HepG2 (cell line): ENCODE measurements around the gene SVOP. TPM values are rescaled to one million over a fixed set of nuclear protein-coding genes. Genes with fewer than 3 reads are reported as not detected.

Source experiments
- FOXA3 ChIP-seq: IDR thresholded peaks from 2 replicates; pipeline ENCODE4 v1.6.1; 2016; ENCODE audit warnings: missing genetic modification reagents, missing compliant biosample characterization
- GPBP1L1 ChIP-seq: sonication (generic); formaldehyde crosslinking; IDR thresholded peaks from 2 replicates; pipeline ENCODE4 v1.5.0; 2020; ENCODE audit warnings: mild to moderate bottlenecking, missing genetic modification reagents
- GTF2F1 ChIP-seq: fragments of 150-350 bp; IDR thresholded peaks from 2 replicates; pipeline ENCODE4 v1.6.1; 2014; ENCODE audit warnings: low read length
- HDAC6 ChIP-seq: fragments of 200-600 bp; sonication (generic); IDR thresholded peaks from 2 replicates; pipeline ENCODE4 v1.7.0; 2017; ENCODE audit warnings: mild to moderate bottlenecking, antibody characterized with exemption, low read length, low read depth
- HMG20A ChIP-seq: IDR thresholded peaks from 2 replicates; pipeline ENCODE4 v1.6.1; 2016; ENCODE audit warnings: borderline replicate concordance
- KDM1A ChIP-seq: IDR thresholded peaks from 2 replicates; pipeline ENCODE4 v1.6.1; 2016; ENCODE audit warnings: missing compliant biosample characterization
- KDM4B ChIP-seq: sonication (generic); formaldehyde crosslinking; IDR thresholded peaks from 2 replicates; pipeline ENCODE4 v1.4.0; 2020; ENCODE audit warnings: missing genetic modification reagents
- KDM6A ChIP-seq: IDR thresholded peaks from 2 replicates; pipeline ENCODE4 v1.6.1; 2016; ENCODE audit warnings: low read depth
- NKX3-1 ChIP-seq: sonication (generic); formaldehyde crosslinking; IDR thresholded peaks from 2 replicates; pipeline ENCODE4 v1.5.0; 2020; ENCODE audit warnings: missing genetic modification reagents
- PAX8 ChIP-seq: sonication (generic); formaldehyde crosslinking; IDR thresholded peaks from 2 replicates; pipeline ENCODE4 v1.8.0; 2022; ENCODE audit warnings: mild to moderate bottlenecking, missing genetic modification reagents, borderline replicate concordance
- RELA ChIP-seq: sonication (generic); formaldehyde crosslinking; IDR thresholded peaks from 2 replicates; pipeline ENCODE4 v1.4.0; 2020; ENCODE audit warnings: missing genetic modification reagents
- RFX5 ChIP-seq: IDR thresholded peaks from 2 replicates; pipeline ENCODE4 v1.6.1; 2011; ENCODE audit warnings: low read depth, low read length, improper control_type of control experiment
- RNF2 ChIP-seq: fragments of 450-650 bp; conservative IDR thresholded peaks from 2 replicates; pipeline ENCODE4 v1.6.1; 2016; ENCODE audit warnings: low read depth
- SOX5 ChIP-seq: IDR thresholded peaks from 2 replicates; pipeline ENCODE4 v1.6.1; 2016; ENCODE audit warnings: borderline replicate concordance
- SUZ12 ChIP-seq: fragments of 150-350 bp; IDR thresholded peaks from 2 replicates; pipeline ENCODE4 v1.6.1; 2014; ENCODE audit warnings: low read depth, low read length
- ZBTB46 ChIP-seq: sonication (generic); formaldehyde crosslinking; IDR thresholded peaks from 2 replicates; pipeline ENCODE4 v1.4.0; 2020; ENCODE audit warnings: mild to moderate bottlenecking, missing genetic modification reagents, borderline replicate concordance
- ZBTB7A ChIP-seq: sonication (generic); formaldehyde crosslinking; IDR thresholded peaks from 2 replicates; pipeline ENCODE4 v1.8.0; 2022; ENCODE audit warnings: mild to moderate bottlenecking, missing genetic modification reagents
- ZMYM2 ChIP-seq: sonication (generic); formaldehyde crosslinking; IDR thresholded peaks from 2 replicates; pipeline ENCODE4 v1.8.0; 2022; ENCODE audit warnings: mild to moderate bottlenecking, missing genetic modification reagents
- ZNF234 ChIP-seq: sonication (generic); formaldehyde crosslinking; conservative IDR thresholded peaks from 2 replicates; pipeline ENCODE4 v1.5.1; 2020; ENCODE audit warnings: mild to moderate bottlenecking, missing genetic modification reagents
- ZNF329 ChIP-seq: sonication (generic); formaldehyde crosslinking; IDR thresholded peaks from 2 replicates; pipeline ENCODE4 v1.9.0; 2021; ENCODE audit warnings: low read depth, mild to moderate bottlenecking, missing genetic modification reagents
- ZNF33B ChIP-seq: sonication (generic); formaldehyde crosslinking; IDR thresholded peaks from 2 replicates; pipeline ENCODE4 v1.5.1; 2020; ENCODE audit warnings: mild to moderate bottlenecking, missing genetic modification reagents
- ZNF468 ChIP-seq: sonication (generic); formaldehyde crosslinking; IDR thresholded peaks from 2 replicates; pipeline ENCODE4 v1.8.0; 2022; ENCODE audit warnings: mild to moderate bottlenecking, moderate library complexity, missing genetic modification reagents
- ZNF558 ChIP-seq: sonication (generic); formaldehyde crosslinking; IDR thresholded peaks from 2 replicates; pipeline ENCODE4 v1.9.0; 2022; ENCODE audit warnings: mild to moderate bottlenecking, missing genetic modification reagents, borderline replicate concordance
- ZNF782 ChIP-seq: sonication (generic); formaldehyde crosslinking; IDR thresholded peaks from 2 replicates; pipeline ENCODE4 v1.4.0; 2020; ENCODE audit warnings: missing genetic modification reagents, mild to moderate bottlenecking, borderline replicate concordance
- ZSCAN31 ChIP-seq: sonication (generic); formaldehyde crosslinking; IDR thresholded peaks from 2 replicates; pipeline ENCODE4 v1.5.0; 2020; ENCODE audit warnings: low read depth, mild to moderate bottlenecking, missing genetic modification reagents
- polyA plus RNA-seq, 8 experiments: library from polyadenylated mRNA; depleted of rRNA in 3 of 8; stranded (reverse) in 7 of 8; unstranded in 1 of 8; fragments of >200 nt; fragmentation: Illumina TruSeq in 4 of 8; extraction: Trizol in 4 of 8; gene quantifications; 2 replicates each; pipeline versions ENCODE4 v1.2.1 to v1.2.3, GENCODE V29; 2011 to 2016; ENCODE audit warnings: low read depth in 4 of 8, missing spikeins in 1 of 8, mixed read lengths in 1 of 8; ENCODE audit not compliant: insufficient read depth in 1 of 8
- total RNA-seq, 5 experiments: library from RNA; depleted of rRNA; stranded (reverse); fragments of >200 nt; fragmentation: Illumina TruSeq; extraction: Trizol; gene quantifications; 2 replicates each; pipeline ENCODE4 v1.2.3, GENCODE V29; 2016; ENCODE audit warnings: low read depth in 1 of 5
- TF ChIP-seq, protein P1 (sequence below): sonication (generic); formaldehyde crosslinking; IDR thresholded peaks from 2 replicates; pipeline ENCODE4 v1.5.0; 2020; ENCODE audit warnings: missing genetic modification reagents

Gene SVOP
- total and polyA plus RNA-seq, 2 of the 13 experiments (the other 11 are each of a cell fraction or from before 2014, with no cell fraction given), result not detected

- no peak for TF ChIP-seq HDAC6
- peak; percentile 46; the same call in 1 of the 2 replicates for TF ChIP-seq ZSCAN31
- 0 out of 2 replicates have a peak, but pooled peaks have one; percentile 48 for TF ChIP-seq PAX8
- TF ChIP-seq ZNF329 (CRISPR knock-in tag), result no peak
- TF ChIP-seq HMG20A (CRISPR knock-in tag), result no peak
- TF ChIP-seq ZMYM2 (CRISPR knock-in tag), result no peak
- TF ChIP-seq SUZ12, result no peak
- TF ChIP-seq SOX5 (CRISPR knock-in tag), result peak; percentile 44; the same call in 1 of the 2 replicates
- TF ChIP-seq ZNF558 (CRISPR knock-in tag), result peak; percentile 73; the same call in 1 of the 2 replicates
- TF ChIP-seq FOXA3 (CRISPR knock-in tag), result peak; percentile 68; the same call in 1 of the 2 replicates
- TF ChIP-seq RNF2, result peak; percentile 61; the same call in 1 of the 2 replicates
- 0 out of 2 replicates have a peak, but pooled peaks have one; percentile 60 for TF ChIP-seq GTF2F1
- no peak for TF ChIP-seq ZBTB7A (CRISPR knock-in tag)
- no peak for TF ChIP-seq ZNF33B (CRISPR knock-in tag)
- peak; percentile 88; the same call in 1 of the 2 replicates for TF ChIP-seq NKX3-1 (CRISPR knock-in tag)
- no peak for TF ChIP-seq ZNF468 (CRISPR knock-in tag)
- TF ChIP-seq KDM1A (CRISPR knock-in tag), result 0 out of 2 replicates have a peak, but pooled peaks have one; percentile 38
- peak; percentile 29; the same call in 1 of the 2 replicates for TF ChIP-seq ZNF782
- no peak for TF ChIP-seq ZBTB46 (CRISPR knock-in tag)
- TF ChIP-seq ZNF234, result no peak
- TF ChIP-seq, protein P1, sequence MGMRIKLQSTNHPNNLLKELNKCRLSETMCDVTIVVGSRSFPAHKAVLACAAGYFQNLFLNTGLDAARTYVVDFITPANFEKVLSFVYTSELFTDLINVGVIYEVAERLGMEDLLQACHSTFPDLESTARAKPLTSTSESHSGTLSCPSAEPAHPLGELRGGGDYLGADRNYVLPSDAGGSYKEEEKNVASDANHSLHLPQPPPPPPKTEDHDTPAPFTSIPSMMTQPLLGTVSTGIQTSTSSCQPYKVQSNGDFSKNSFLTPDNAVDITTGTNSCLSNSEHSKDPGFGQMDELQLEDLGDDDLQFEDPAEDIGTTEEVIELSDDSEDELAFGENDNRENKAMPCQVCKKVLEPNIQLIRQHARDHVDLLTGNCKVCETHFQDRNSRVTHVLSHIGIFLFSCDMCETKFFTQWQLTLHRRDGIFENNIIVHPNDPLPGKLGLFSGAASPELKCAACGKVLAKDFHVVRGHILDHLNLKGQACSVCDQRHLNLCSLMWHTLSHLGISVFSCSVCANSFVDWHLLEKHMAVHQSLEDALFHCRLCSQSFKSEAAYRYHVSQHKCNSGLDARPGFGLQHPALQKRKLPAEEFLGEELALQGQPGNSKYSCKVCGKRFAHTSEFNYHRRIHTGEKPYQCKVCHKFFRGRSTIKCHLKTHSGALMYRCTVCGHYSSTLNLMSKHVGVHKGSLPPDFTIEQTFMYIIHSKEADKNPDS (CRISPR knock-in tag), result peak; percentile 61; the same call in 1 of the 2 replicates
- no peak for TF ChIP-seq KDM6A (CRISPR knock-in tag)
- peak; percentile 88 for TF ChIP-seq KDM4B (CRISPR knock-in tag)
- peak; percentile 68 for TF ChIP-seq RFX5
- TF ChIP-seq GPBP1L1, result no peak
- TF ChIP-seq RELA (CRISPR knock-in tag), result peak; percentile 83
Observed at GRCh38 chr12:109052414-109053323, 31.8 kb upstream of the SVOP start, which contains the start of gene USP30 (continued).
